ENCODE measurements around the gene NUFIP1.
"Not testable (repeated sequence)": the region's sequence is repeated elsewhere in the genome, so short reads cannot be mapped to it uniquely, and the experiment has no call there.

Gene NUFIP1

DNA sequence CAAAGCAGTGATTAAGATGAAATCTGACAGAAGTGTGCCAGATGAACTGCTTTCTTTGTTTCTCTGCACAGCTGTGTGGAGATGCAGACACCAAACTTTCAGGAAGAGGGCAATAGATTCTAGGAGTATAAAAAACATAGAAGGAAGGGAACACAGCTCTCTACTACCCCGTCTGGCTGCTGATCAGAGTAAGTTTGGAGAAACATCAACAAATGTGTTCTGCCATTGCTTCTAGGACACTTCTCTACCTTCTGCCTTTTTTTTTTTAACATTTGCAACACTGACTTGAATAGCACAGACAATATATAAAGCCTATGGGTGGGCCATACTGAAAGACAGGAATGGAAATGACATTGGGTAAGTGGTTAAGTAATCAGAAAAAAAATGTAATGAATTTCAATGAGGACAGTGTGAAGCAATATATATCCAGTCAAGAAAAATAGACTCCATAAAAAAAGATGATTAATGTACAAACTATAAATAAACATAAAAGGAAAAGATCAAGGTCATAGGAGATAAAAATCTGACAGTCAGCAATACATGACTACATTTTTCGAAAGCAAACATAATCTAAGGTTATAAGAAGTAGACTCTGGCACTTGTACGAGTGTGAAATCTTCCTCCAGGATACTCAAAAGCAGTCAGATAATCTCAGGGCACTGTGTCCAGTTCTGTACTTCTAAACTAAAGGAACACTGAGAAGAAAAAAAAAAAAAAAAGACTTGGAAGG, 21.4 kb downstream of the NUFIP1 start:
- TF ChIP-seq, protein P1, sequence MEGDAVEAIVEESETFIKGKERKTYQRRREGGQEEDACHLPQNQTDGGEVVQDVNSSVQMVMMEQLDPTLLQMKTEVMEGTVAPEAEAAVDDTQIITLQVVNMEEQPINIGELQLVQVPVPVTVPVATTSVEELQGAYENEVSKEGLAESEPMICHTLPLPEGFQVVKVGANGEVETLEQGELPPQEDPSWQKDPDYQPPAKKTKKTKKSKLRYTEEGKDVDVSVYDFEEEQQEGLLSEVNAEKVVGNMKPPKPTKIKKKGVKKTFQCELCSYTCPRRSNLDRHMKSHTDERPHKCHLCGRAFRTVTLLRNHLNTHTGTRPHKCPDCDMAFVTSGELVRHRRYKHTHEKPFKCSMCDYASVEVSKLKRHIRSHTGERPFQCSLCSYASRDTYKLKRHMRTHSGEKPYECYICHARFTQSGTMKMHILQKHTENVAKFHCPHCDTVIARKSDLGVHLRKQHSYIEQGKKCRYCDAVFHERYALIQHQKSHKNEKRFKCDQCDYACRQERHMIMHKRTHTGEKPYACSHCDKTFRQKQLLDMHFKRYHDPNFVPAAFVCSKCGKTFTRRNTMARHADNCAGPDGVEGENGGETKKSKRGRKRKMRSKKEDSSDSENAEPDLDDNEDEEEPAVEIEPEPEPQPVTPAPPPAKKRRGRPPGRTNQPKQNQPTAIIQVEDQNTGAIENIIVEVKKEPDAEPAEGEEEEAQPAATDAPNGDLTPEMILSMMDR (IDR thresholded peaks at IDR 0.05; ENCODE audit: low read depth, low read length): no peak
- H3K27me3 ChIP-seq (ENCODE audit: insufficient read depth, low read depth, severe bottlenecking): no peaks in the 10 kb centered on the region
- H3K4me3 ChIP-seq (ENCODE audit: low read depth, low read length): no peak overlapping the region
- H3K9me3 ChIP-seq (ENCODE audit: severe bottlenecking): no peaks in the 10 kb centered on the region
- no peak overlapping the region for H3K27ac ChIP-seq
- DNase-seq: no peak
- H3K36me3 ChIP-seq: peaks cover 33% of the 10 kb centered on the region

DNA sequence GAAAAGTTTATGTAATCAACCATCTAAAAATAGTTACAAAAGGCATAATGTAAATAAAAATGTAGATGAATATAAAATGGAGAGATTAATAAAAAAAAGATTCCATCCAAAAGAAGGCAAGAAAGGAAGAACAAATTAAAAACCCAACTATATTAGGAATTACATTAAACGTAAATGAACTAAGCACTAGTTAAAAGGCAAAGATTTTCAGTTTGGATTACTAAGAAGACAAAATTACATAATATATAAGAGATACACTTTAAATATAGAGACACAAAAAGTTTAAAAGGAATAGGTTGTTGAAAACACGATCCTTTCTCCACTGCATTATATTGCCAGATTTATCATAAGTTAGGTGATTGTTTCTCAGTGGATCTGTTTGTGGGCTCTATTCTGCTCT, 27.3 kb downstream of the NUFIP1 start:
- Histone ChIP-seq H3K27ac (no peak overlapping the region), H3K4me3 (ENCODE audit: low read depth, low read length) (no peak overlapping the region), H3K9me3 (ENCODE audit: severe bottlenecking) (no peaks in the 10 kb centered on the region), H3K36me3 (peaks cover 37% of the 10 kb centered on the region), H3K27me3 (ENCODE audit: insufficient read depth, low read depth, severe bottlenecking) (no peaks in the 10 kb centered on the region)
- TF ChIP-seq, protein P1 (IDR thresholded peaks at IDR 0.05; ENCODE audit: low read depth, low read length): no peak
- DNase-seq: no peak

DNA sequence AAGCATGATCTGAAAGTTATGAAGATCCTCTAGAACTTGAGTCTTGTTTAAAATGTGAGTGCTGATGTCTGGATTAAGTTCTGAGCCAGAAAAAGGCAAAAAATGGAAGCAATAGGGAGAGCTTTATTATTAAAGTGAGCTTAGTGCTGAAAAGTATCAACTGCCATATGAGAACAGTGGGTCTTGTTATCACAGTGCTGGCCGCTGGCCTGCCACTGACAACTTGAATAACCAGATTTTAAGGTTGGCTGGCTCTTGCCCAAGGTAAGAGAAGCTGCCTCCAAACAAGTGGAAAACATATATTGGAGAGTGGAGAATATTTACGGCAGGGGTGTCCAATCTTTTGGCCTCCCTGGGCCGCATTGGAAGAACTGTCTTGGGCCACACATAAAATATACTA, 33.9 kb downstream of the NUFIP1 start:
- DNase-seq: no peak
- Histone ChIP-seq H3K27ac (no peak overlapping the region), H3K4me3 (ENCODE audit: low read depth, low read length) (no peak overlapping the region), H3K9me3 (ENCODE audit: severe bottlenecking) (no peaks in the 10 kb centered on the region), H3K27me3 (ENCODE audit: insufficient read depth, low read depth, severe bottlenecking) (no peaks in the 10 kb centered on the region), H3K36me3 (no peaks in the 10 kb centered on the region)
- TF ChIP-seq, protein P1 (IDR thresholded peaks at IDR 0.05; ENCODE audit: low read depth, low read length): no peak

DNA sequence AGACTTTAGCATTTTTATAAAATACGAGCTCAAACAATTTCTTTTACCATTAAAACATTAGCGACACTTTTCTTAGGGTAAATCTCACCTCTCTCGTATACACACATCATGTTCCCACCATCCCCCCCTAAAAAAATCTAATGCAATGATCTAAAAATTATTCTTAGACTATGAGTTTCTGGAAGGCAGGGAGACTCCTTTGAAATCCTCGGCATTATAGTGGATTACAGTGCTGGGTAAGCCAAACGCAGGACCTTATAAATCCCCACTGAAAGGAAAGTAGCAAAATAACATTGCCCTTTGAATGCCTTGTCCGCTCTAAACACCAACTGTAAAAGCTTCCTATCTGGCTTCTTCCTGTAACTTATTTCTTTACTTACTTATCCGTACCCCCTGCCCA, 35.0 kb downstream of the NUFIP1 start:
- no peak overlapping the region for H3K4me3 ChIP-seq (ENCODE audit: low read depth, low read length)
- TF ChIP-seq, protein P1 (IDR thresholded peaks at IDR 0.05; ENCODE audit: low read depth, low read length): no peak
- H3K27me3 ChIP-seq (ENCODE audit: insufficient read depth, low read depth, severe bottlenecking): no peaks in the 10 kb centered on the region
- no peaks in the 10 kb centered on the region for H3K9me3 ChIP-seq (ENCODE audit: severe bottlenecking)
- no peaks in the 10 kb centered on the region for H3K36me3 ChIP-seq
- H3K27ac ChIP-seq: peak overlapping the region; percentile 37
- no peak for DNase-seq

DNA sequence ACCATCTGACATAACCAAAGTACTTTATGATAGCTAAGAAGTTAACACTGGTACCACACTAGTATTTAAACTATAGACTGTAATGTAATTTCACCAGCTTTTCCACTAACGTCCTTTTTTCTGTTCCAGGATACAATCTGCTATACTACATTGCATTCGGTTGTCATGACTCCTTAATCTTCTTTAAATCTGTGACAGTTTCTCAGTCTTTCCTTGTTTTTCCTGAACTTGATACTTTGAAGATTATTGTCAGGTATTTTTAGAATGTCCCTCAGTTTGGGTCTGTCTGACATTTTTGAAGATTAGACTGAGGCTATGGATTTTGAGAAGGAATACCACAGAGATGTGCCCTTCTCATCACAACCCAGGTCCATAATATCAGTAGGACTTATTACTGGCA, 36.6 kb downstream of the NUFIP1 start:
- H3K27ac ChIP-seq: no peak overlapping the region
- TF ChIP-seq, protein P1 (IDR thresholded peaks at IDR 0.05; ENCODE audit: low read depth, low read length): no peak
- H3K27me3 ChIP-seq (ENCODE audit: insufficient read depth, low read depth, severe bottlenecking): no peaks in the 10 kb centered on the region
- no peak for DNase-seq
- no peak overlapping the region for H3K4me3 ChIP-seq (ENCODE audit: low read depth, low read length)
- no peaks in the 10 kb centered on the region for H3K36me3 ChIP-seq
- H3K9me3 ChIP-seq (ENCODE audit: severe bottlenecking): no peaks in the 10 kb centered on the region

DNA sequence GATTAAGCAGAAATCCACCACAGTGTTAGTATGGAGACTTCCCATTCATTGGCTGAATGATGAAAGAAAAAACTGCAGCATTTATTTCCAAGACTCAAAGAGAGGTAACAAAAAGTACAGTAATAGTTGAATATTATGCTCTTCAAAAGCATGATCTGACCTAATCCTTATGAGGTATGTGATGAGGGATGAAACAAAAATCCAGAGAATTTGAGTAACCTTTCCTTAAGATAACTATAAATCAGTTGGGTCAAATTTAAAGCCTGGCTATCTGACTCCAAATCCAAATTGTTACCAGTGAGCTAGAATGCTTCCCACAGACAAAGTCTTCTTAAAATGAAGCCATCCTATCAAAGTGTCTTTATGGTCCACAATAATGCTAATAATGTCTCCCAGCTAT, 38.1 kb downstream of the NUFIP1 start:
- H3K27me3 ChIP-seq (ENCODE audit: insufficient read depth, low read depth, severe bottlenecking): no peaks in the 10 kb centered on the region

DNA sequence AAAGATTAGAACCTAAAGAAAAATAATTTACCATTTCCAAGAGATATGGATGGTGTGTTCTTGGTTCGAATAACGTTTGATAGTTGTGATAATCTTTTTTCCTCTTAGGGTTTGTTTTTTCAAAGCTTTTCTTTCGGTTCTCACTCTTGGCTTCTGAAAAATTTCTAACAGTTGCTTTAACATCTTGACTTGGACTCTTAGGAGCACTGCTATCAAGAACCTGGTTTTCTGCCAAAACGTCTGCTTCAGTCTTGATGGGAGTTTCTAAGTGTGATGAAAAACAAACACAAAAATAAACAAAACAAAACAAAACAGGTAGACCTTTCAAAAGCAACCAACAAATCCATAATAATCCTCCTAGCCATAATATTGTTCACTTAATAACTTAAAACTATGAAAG, 45.9 kb downstream of the NUFIP1 start:
- not testable (repeated sequence) for DNase-seq; H3K4me3 ChIP-seq (ENCODE audit: low read depth, low read length); H3K27me3 ChIP-seq (ENCODE audit: insufficient read depth, low read depth, severe bottlenecking); H3K27ac ChIP-seq; H3K36me3 ChIP-seq; H3K9me3 ChIP-seq (ENCODE audit: severe bottlenecking)

More for the DNA sequence above, 38.1 kb downstream of the NUFIP1 start:
- Histone ChIP-seq H3K27ac (no peak overlapping the region), H3K36me3 (no peaks in the 10 kb centered on the region), H3K9me3 (ENCODE audit: severe bottlenecking) (no peaks in the 10 kb centered on the region), H3K4me3 (ENCODE audit: low read depth, low read length) (no peak overlapping the region)
- no peak for DNase-seq
- TF ChIP-seq, protein P1 (IDR thresholded peaks at IDR 0.05; ENCODE audit: low read depth, low read length): no peak

Measured in WERI-Rb-1 (cell line).